Activated CD4-positive, alpha-beta T cell treated with anti-CD3 and anti-CD28 coated beads, Interleukin-2, amount 50 U/mL, for 24 hours (primary cell): ENCODE data around the gene KNSTRN.

Experiments
- DNase-seq, 2 donors: peaks; one replicate each; pipeline ENCODE4 v3.0.0-alpha.2; 2020; ENCODE audit warnings: low read depth in 1 of 2, low spot score in 1 of 2

KNSTRN gene

DNA sequence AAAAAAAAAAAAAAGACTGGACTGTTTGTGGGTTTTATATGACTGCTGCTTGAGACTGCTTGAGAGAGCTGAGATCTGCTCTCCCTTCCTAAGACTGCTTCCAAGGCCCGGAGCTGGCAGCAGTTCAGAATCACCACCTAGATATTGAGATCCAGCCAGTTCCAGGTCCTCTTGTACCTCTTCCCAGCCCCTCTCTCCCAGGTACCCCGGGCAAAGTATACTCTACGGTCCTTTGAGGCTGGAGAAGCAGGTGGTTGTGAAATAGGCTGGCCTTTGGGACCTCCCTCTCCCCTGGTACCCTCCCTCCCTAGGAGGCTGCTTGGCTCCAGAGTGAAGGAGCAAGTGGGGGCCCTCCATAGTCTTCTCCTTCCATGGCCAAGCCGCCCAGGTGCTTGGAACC lies 45.7 kb downstream of the KNSTRN start:
- no peak for DNase-seq

DNA sequence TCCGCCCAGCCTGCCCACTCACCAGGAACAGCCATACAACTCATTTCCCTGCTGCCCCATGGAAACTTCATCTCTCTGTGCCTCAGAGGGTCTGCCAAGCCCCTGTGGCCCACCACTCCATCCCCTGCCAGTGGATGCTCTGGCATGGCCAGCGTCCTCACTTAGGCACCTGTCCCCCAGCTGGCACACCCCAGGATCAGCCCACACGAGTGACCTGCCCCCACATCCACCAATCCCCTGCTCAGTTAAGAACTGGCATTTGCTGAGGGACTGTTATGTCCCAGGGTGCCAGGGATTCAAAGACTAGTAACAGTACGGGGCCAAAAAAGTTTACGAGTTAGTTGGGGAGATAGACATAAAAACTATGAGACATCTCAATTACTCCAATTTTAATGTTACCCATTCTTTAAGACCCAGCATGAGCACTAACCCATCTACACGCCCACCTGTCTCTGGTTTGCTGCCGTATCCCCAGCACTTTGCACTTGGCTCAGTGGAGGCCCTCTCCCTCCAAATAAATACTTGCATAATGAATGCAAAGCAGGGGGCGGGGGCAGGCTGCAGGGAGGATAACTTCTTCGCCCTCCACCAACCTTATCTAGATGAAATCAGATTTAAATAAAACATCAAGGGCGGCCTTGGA lies 46.7 kb downstream of the KNSTRN start:
- DNase-seq, result no peak

DNA sequence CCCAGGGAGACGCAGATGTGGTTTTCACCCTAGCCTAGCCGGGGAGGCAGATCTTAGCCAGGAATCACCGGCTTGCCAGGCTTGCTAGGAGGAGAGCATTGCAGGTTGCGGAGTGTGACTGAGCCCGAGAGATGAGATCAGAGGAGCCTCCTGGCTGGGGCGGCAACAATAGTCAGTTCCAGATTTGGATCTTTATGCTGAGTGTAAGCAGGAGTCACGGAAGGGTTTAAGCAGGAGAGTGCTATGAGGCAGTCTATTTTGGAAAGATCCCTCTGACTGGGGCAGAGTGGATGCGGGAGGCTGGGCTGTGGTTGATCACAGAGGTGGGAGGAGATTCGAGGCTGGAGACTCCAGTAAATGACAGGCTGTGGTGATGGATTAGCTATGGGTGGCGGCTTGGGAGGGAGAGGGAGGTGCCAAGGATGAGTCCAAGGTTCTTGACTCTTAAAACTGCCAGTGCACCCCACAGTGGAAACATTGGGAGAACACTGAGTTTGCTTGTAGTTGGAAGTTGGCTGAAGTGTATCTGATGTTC lies 47.8 kb downstream of the KNSTRN start:
- DNase-seq, result no peak

GRCh38 chr15:40435023-40435709 lies 52.6 kb downstream of the KNSTRN start:
- no peak for DNase-seq

- DNase-seq, result no peak
Observed at GRCh38 chr15:40435710-40436089, 53.2 kb downstream of the KNSTRN start.

- DNase-seq, result no peak
Observed at GRCh38 chr15:40436116-40436891, 53.8 kb downstream of the KNSTRN start.

- no peak for DNase-seq
Observed at GRCh38 chr15:40436892-40437751, 54.6 kb downstream of the KNSTRN start.

DNA sequence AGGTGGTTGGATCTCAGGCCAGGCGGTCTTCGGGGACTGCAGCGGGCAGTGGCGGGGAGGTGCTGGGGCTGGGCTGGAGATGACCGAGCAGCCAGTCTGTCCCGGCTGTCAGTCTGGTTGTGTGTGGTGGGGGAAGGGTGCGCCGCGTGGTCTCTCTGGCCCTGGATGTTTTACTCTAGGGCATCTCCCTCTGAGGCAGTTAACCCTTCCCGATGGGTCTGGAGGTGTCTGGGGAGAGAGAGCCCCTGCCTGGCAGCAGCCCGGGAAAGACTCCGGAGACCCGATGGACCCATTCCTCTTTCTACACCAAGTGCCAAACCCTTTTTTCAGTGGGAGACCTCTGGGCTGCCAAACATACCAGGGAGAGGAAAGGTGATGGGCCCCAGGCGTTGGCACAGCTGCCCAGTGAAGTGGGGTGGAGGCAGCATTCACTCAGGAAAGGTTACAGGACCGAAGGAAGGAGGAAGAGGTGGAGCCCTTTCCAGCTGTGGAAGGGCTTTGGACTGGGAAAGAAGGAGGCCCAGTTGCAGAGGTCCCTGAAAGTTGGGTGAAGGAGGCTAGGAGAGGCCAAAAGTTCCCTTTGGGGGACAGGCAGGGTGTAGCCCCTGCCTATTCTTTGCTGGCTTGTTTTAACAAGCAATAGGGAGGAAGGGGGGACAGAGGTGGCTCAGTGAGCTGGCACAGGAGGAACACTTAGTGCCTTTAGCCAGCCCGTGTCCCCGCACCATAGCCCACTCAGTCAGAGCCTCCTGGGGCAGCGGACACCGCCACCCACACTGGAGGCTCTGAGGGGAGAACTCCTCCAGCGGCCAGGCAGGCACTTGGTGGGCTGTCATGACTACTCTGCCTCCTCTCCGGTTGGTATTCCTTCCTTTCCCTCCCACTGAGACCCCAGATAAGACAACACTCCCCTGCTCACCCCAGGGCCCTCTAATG lies 55.5 kb downstream of the KNSTRN start:
- DNase-seq, result no peak

- DNase-seq, result no peak
Observed at GRCh38 chr15:40438712-40439111, 56.2 kb downstream of the KNSTRN start.

DNA sequence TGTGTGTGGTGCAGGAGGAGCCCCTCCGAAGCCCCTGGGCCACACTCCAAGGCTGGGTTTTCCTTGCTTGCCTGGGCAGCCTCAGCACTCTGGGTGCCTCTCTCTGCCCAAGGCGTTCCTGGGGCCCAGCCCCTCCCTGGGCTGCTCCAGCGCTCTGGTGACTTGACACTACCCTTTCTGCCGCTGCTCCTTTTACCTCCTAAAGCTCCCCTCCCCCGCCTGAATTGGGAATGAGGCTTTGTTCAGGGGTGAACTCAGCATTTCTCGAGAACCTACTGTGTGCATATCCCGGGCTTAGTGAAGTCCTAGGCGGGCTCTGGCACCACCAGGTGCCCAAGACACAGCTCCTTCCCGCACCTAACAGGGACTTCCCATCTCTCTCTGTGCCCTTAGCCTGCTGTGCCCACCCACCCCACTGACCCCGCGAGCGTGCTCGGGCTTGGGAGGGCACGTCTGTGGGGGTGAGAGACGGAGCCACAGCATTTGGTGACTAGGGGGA lies 57.0 kb downstream of the KNSTRN start:
- no peak for DNase-seq

DNA sequence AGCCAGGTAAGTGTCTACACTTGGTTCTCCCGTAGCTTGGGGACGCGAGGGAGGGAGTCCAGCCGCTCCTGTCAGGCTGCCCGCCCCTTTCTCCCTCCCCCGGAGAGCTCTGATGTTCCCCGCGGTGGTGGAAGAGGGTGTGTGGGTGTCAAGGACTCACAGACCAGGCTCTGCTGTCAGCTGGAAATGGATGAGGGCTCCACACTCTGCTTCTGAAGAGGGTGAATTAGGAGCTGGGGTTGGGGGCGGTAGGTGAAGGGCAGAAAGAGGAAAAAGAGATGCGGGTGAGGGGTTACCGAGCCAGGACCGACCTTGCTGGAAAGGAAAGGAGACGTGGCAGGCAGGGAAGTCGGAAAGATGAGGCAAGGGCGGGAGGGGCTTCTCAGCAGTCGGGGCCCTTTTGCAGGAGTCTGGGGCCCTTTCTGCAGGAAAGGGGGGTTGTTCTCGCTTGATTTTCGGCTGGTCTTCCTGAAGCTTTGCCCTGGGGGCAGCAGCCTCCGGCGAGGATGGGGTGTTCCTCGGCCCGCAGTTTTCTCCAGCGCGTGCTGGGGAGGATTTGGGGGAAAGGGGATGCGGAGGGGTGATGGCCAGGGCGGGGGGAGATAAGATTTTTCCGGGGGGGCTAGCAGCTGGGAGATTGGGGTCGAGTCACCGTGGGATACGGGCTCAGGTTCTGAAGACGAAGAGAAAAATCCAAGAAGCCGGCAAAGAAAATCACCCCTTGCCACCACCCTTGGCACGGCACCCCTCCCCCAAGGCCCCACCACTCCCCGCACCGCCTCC lies 57.6 kb downstream of the KNSTRN start:
- no peak for DNase-seq

DNA sequence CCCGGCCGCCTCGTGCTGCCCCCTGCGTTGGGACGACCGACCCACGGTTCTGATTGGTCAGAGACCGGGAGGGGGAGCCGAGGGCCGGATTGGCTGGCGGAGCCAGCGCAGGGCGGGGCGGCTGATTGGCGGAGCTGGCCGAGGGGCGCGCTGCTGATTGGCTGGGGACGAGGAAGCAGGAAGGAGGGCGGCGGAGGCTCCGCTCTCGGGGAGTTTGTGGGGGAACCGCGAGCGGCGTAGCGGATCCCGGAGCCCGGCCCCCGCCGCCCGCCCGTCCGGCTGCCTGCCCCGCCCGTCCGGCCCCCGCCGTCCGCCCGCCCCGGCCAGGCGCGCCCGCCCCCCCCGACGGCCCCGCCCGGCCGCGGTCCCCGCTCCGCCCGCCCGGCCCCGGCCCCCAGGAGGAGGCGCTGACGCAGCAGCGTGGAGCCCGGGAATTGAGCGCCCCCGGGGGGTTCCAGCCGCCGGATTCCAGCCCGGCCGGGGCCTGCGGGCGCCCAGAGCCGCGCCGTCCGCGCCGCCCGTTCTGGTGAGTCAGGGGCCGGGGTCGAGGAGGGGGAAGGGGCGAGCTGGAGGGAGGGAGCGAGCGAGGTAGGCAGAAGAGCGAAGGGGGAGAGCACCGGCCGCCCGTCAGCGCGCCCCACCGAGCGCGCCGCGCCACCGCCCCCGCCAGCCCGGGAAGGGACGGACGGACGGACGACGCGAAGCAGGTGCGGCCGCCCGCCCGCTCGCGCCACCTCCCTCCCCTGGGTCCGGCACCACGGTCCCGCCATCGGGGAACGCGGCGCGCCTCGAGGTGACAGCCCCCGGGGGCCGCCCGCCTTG lies 58.4 kb downstream of the KNSTRN start, which contains the start of gene BAHD1:
Gene BAHD1 (plus strand): TSS at position 211 of the 822 bp plus-strand sequence. CDS start 17,512 bp downstream, outside the sequence.
- DNase-seq, result peak; percentile 82 to 93

DNA sequence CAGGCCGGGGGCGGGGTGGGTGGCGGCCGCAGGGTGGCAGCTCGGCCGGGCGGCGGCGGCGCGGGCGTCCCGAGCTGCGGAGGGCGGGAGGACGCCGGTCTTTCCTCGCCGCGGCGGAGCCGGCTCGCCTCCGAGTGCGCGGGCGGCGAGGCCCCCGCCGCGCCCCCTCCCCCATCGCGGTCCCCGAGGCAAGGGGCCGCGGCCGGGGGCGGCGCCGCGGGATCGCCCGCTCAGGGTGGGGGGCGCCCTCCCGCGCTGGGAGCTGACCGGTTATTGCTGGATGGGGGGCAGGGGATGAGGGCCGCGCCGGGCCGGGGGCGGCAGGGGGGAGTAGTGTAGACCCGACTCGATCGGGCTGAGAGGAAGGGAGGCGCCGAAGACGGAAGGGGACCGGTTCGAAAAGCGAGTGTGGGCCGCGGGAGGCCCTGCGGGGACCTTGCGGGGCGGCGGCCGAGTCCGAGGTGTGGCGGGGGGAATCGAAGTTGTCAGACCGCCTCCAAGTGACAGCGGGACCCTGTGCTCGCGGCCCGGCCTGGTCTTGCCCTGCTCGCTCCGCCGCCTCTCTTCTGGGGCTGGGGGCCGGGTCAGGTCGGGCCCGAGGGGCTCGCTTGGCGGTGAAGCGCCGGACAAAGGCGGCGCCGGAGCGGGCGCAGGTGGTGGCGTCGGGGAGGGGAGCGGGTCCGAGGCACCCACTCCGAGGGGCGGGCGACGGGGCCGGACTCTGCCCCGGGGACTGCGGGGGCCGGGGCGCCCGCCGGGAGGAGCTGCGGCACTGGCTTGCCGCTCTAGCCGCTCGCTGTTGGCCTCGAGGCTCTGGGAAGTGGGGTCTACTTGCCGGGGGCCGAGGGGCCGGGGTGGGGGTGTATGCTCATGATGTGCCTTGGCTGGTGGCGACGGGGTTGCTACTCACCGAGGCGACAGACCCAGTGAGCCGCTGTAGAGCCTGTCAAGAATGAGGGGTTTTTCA lies 59.3 kb downstream of the KNSTRN start:
- DNase-seq, result no peak

GRCh38 chr15:40443255-40443654 lies 60.7 kb downstream of the KNSTRN start:
- DNase-seq, result no peak

DNA sequence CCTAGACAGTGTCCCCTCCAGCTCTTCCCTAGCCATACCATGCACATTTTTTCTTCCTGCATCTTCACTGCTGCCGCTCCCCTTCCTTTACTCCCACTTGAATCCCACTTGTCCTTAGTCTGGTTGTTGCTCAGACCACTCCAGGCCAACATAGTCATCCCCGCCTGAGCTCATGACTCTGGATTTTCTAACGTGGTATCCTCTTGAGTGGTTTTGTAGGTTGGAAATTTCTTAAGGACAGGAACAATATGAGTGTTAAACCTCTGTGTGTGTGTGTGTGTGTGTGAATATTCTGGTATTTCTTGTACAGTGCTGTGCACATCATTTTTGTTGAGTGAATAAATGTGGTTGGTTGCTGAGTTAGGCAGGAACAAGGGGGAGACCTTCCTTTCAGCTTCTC lies 61.3 kb downstream of the KNSTRN start:
- DNase-seq, result no peak
